Stimulated activated CD4-positive, alpha-beta T cell treated with anti-CD3 and anti-CD28 coated beads, Interleukin-15, amount 100 ng/mL, for 48 hours (primary cell): ENCODE data around the gene FAM43A.

Source experiments
- DNase-seq, 2 donors: peaks; one replicate each; pipeline ENCODE4 v3.0.0-alpha.2; 2020; ENCODE audit warnings: low read depth in 2 of 2

FAM43A gene

DNA sequence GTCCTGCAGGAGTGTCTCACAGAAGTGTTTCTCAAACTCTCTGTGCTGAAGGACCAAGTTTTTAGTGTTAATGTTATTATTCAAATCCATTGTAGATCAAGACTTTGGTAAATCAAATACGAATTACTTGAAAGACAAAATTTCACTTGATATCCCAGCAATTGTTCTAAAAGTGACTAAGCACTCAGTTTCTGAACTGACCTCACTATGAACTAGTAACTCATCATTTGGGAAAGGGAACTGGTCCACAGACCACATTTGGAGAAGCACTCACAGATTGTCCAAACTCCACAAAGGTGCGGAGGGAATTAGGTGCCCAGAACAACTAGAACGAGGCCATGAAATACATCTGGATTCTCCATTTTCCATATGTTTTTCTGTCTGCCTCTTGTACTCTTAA, 25.6 kb downstream of the FAM43A start:
- no peak for DNase-seq

DNA sequence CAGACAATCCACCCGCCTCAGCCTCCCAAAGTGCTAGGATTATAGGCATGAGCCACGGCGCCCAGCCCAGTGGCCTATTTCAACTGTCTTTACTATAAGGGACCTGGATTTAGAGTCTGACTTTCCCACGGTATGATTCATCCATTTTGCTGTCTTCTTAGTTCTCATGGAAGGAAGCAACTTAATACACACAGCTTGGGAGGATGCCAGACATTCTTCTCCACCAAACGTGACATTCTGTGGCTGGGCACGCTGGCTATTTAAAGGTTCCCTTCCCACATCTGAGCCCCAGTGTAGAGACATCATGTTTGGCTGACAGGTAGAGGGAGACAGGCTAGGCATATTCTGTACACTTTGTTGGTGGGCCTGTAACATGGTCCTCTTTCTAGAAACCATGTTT, 26.2 kb downstream of the FAM43A start:
- no peak for DNase-seq

DNA sequence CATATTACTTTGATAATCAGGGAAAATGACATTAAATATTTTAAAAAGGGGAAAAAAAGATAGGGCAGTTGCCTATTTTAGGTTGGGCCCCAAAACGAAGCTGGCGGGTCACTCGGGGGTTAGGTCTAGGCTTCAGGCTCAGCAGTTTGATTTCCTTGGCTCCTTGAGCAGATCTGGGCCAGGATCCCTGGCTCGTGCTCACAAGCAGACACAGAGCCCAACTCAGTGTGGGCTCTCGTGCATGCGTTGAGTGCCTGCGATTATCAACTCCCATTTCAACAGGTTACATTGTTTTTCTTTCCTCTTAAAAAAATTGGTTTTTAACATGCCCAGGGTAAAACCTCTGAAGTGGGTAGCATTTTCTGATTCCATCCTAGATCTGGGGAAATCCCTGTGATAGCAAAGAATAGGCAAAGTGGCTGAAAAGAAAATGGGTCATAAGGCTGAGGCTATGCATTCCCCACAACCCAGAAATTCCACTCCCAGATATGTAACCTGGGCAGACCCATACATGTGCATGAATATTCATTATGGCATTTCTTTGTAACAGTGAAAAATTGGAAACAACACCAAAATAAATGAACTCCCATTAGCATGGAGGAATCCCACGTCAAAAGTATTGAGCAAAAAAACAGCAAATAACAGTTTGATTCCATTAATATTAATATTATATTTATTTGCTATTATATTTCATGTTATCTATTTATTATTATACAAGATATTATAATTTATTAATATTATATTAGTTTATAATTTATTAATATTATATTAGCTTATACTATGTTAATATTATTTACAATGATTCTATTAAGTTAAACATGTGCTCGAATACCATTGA, 27.8 kb downstream of the FAM43A start:
- no peak for DNase-seq

DNA sequence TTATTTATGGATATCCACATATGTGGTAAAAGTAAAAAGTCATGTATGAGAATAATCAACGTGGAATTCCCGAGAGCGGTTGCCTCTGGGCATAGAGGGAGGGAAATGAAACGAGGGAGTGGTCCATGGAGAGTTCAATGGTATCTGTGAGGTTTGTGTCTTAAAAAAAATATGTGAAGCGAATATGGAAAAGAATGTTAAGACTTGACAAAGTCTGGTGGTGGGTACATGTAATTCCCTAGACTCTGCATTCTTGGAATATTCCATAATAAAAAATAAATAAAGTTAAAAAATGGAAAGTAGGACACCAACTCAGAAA, 28.4 kb downstream of the FAM43A start:
- DNase-seq = no peak

DNA sequence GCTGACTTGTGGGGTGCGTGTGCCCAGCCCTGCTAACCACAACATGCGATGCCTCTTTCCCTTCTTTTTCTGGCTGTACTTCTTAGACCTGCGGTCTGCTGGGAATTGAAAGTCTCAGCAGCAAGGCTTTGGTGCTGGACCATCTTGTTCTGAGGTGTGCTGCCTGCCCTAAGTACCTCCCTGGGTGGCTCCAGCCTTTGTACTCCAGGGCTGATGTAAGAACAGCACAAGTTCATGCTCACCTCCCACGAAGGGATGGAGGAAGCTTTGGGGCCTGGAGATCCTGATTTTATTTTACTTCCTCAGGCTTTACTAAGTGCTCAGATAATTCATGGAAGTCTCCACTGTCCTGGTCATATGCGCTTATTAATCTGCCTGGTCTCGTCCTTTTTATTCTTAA, 28.9 kb downstream of the FAM43A start:
- DNase-seq = no peak

DNA sequence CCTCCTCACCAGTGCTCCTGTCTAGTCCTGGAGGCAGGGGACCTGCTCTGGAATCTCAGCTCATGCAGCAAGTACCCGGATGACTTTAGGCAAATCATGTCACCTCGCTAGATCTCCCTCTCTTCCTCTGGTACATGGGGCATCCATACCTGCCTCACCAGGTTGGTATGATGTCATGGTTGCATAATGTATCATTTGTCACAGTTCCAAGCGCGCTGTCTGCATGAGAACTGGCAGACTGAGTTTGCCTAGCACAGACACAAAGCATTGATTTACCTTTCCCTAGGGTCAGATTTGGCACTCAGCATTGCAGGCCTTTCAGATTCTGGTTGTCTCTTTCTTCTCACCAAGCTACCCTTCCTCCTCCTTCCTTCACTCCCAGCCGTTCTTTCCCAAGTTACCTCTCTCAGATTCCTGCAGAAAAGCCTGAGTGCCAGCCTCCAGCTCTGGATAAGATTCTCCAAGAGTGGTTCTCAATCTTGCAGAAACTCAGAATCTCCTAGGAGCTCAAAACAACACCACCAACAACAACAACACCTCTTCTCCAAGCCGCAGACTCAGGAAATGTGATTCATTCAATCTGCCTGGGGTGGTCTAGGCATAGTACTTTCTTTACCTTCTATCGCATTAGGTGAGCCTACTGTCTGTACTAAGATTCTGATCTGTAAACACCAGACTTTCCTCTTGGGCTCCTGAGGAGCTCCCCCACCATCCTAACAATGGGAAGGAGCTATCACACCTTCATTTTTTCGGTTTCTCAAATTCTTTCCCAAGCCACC, 29.5 kb downstream of the FAM43A start:
- no peak for DNase-seq

DNA sequence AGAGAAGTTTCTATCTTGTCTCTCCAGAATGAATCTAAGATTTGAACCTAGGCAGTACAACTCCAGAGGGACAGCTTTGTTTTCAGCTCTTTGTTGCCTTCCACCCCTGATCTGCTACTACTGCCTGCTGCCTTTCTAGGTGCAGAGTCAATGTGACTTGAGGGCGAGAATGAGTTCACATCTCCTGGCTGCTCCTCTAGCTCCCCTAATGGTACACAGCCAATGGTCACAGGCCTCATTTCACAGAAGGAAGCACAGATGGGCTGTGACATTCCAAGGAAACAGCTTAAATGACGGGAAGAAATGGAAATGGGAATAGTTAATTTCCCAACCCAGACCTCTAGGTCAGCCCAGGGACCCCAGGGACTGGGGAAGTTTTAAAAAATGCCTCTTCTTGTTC, 32.4 kb downstream of the FAM43A start:
- no peak for DNase-seq

DNA sequence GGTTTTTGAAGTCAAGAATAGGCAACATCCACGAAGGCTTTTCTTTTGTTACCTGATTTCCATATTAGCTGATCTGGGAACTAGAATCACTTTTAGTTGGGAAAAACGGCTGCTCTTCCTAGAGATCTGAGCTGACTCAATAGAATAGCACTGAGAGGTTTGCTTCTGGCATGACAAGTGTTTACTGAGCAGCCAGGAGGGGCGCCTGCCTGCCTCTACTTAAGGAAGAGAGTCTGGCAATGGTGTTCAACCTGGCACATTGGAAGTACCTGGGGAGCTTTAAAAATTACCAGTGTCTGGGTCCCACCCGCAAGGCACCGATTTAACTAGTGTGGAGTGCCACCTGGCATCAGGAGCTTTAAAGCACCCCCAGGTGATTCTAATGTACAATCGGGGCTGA, 34.4 kb downstream of the FAM43A start:
- no peak for DNase-seq

DNA sequence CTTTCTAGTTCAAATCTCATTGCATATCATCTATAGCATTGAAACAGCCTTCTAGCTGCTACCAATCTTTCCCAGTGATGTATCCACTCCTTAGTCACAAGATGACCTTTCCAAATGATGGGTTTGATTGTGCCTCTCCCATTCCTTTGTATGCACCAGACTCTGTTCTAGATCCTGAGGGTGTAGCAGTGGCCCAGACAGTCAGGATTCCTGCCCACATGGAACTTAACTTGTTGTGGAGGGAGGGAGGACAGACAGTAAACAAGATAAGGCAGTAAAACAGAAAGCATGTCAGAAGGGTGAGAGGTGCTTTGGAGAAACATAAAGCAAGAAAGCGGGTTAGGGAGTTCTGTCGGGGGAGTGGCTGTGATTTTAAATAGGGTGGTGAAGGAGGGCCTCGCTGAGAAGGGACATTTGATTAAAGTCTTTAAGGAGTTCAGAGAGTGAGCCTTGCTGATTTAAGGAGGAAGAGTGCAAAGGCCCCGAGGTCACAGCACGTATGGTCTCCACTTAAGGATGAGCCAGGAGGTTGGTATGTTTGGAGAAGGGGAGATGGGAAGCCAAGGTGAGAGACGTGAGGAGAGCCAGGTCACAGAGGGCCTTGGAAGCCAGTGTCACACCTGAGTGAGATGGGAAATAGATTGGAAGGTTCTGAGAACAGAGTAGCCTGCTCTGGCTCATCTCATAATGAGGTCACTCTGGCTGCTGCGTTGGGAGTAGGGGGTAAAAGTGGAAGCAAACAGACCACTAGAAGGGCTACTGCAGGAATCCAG, 38.3 kb downstream of the FAM43A start:
- DNase-seq = no peak

DNA sequence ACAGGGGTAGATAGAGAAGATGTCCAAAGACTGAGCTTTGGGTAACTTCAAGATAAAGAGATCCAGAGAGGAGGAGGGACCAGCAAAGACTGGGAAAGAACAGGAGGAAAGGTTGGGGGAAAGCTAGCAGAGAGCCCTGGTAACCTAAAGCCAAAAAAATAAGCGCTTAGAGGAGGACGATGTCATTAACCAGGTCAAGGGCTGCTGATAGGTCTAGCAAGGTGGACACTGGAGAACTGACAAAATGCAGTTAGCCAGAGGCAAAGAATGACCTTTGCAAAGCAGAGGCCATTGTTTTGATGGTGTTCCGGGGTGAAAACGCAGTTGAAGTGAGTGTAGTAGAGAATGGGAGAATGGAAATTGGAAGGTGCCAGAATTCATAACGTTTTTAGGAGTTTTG, 39.7 kb downstream of the FAM43A start:
- no peak for DNase-seq

DNA sequence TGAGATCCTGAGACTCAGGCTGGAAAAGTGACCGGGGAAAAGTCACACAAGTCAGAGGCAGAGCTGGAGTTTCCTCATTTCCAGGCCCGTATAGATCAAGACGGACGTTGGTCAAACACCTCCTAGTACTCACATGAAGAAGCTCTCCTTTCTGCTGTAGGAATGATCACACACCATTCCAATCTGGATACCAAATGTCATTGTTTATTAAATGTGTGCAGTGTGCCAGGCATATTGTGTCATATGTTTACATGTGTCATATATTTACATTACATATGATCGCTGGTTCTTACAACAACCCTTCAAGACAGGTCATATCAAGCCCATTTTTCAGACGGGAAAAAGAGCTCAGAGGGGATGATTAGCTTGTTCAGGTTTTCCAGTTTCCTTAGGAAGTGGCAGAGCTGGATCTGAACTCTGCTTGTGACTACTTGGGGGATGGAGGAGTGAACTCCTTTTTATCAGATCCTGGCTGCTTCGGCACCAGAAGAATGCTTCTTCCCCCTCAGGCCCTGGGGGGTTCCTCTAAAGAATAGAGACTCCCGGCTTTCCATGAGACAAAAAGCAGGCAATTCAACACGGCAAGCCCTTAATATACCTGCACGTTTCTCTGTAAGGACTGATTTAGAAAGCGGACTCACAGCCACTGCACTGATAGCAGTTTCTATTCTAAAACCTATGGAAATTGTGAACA, 41.9 kb downstream of the FAM43A start:
- DNase-seq = no peak

DNA sequence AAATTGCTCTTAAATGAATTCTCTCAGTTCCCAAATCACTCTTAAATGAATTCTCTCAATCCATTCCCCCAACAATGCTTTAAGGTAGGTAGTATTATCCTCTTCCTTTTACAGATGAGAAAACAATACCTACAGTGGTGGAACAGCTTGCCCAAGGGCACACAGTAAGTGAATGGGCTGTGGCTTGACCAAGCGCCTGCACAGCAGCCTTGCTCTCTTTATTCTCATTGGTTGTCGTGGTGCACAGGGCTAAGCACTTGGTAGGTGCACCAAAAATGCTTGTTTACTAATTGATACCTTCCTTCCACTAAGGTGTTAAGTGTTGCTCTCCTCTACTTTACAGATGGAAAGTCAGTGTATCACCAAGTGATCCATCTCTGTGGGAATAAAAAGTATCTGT, 43.3 kb downstream of the FAM43A start:
- DNase-seq = no peak

DNA sequence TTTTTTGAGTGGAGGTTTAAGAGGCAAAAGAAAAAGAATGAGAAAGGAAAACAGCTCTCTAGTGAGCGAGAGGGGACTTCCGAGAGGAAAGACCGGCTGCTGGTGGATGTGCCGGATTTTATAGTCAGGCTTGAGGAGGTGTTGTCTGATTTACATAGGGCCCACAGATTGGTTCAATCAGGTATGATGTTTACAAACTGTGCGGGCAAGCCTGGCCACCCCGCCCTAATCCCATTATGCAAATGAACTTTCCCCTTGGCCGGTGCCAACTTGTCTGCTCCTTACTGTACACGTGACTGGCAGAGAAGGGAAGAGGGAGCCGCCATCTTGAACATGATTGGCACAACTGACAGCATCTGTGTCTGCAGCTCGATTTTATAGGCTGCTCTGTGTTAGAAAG, 44.7 kb downstream of the FAM43A start:
- no peak for DNase-seq

DNA sequence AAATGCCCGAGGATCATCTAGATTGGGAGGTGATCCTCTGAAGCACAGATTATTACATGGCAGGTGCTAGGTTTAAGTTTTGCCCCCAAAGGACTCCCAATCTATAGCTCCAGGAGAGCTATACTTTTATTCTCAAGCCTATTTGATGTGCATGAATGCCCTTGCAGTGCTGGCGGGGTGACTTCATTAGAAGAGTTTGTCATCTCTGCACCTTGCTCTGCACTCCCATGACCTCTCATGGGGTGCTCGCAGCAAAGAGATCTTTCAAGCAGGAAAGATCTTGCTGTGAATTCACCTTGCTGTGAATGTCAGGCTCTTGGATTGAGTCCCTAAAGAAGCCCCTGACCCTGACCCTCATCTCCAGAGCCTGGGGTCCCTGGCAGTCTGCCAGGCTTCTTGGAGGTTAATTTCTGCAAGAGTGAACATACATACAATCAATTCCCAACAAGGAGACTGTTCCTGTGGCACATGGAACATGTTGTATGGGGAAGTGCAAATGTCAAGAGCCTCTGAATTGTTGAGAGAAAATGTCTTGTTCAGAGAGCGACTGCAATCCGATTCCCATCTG, 45.9 kb downstream of the FAM43A start:
- DNase-seq = no peak

DNA sequence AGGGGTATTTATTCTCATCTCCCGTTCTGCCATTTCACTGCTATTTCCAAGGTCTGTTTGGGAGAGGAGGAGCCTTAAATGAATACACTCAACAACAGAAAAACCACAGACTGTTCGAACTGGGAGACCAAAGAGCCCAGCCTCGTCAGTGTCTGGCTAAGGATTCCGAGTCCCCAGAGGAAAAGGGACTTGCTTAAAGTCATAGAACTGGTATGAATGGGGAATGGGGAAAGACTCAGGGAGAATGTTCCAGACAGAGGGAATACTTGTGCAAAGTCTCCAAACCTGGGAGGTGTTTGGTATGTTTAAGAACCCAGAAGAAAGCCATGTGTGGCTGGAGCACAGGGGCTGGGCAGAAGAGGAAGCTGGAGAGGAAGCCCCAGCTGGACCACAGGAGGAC, 46.9 kb downstream of the FAM43A start:
- no peak for DNase-seq

DNA sequence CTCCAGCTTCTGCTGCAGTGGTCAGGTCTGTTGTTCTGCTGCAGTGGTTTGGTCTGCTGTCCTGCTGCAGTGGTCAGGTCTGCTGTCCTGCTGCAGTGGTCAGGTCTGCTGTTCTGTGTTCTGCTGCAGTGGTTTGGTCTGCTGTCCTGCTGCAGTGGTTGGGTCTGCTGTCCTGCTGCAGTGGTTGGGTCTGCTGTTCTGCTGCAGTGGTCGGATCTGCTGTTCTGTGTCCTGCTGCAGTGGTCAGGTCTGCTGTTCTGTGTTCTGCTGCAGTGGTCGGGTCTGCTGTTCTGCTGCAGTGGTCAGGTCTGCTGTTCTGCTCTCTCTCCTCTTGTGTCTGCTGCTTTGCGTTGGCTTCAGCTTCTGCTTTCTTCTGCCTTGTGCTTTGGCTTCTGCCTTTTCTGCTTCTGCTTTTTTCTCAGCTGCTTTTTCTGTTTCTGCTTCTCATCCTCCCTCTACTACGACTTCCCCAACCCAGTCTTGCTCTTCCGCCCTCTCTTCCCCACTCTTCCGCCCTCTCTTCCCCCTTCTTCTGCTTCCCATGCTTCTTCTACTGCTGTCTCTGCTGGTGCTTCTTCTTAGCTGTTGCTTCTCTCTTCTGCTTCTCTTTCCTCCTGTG, 50.7 kb downstream of the FAM43A start:
- DNase-seq = no peak

DNA sequence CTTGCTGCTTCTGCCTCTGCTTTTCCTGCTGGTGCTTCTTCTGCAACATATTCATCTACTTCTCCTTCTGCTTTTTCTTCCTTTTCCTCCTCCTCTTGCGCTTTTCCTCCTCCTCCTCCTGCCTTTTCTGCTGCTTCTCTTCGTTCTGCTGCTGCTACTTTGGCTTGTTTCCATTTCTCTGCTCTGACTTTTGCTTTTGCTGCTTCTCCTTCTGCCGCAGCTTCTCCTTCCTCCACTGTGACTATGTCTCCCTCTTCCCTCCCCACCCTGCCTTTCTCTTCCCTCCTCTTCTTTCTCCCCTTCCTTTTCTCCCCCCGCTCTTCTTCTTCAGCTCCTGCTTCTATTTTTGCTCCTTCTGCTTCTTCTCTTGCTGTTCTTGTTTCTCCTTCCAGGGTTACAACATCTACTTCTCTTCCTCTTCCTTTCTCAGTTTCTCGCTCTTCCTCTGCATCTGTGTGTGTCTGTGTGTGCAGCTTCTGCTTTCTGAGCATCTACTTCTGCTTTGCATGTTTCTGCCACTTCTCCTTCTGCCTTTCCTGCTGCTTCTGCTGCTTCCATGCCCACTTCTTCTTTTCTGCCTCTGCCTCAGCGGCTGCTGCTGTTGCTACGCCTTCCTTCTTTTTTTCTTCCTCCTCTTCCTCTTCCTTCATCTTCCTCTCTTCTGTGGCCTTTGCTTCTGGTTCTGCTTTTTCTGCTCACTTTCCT, 51.4 kb downstream of the FAM43A start:
- no peak for DNase-seq
